IMR-90 (cell line): ENCODE results near the gene FAS. TPM values are rescaled to one million over a fixed set of nuclear protein-coding genes. Genes with fewer than 3 reads are reported as not detected.

Experiments
- ATAC-seq: fragments of 200-7000 bp; cut with Tn5 transposase; 2 replicates; pipeline ENCODE4 v1.9.1; 2020; ENCODE audit warnings: low read depth, mild to moderate bottlenecking, moderate library complexity
- BruUV-seq: library from RNA; stranded (reverse); fragments of 400-500 nt; replicated peaks from 2 replicates; lab custom pipeline; 2021; lab: Mats Ljungman, UMichigan
- CTCF ChIA-PET: fragments of 300-600 bp; formaldehyde crosslinking; extraction: SDS; loops from one replicate; lab custom pipeline; 2021; ENCODE audit warnings: antibody characterized with exemption; lab: Yijun Ruan, JAX
- POLR2A ChIA-PET: fragments of 300-600 bp; sonication (Branson Sonifier 250); formaldehyde crosslinking; loops from one replicate; lab custom pipeline; 2022; ENCODE audit warnings: antibody characterized with exemption; ENCODE audit not compliant: unreplicated experiment; lab: Charles Lee
- DNase-seq: peaks from one replicate; pipeline ENCODE4 v3.0.0; 2013
- H2AFZ ChIP-seq: replicated peaks from 2 replicates; pipeline ENCODE3; 2013; ENCODE audit warnings: low read length, mild to moderate bottlenecking; ENCODE audit not compliant: poor library complexity
- H2AK5ac ChIP-seq: 2 replicates; pipeline ENCODE4 v1.6.1; 2013; ENCODE audit warnings: low read depth, low read length, inconsistent platforms
- H2AK9ac ChIP-seq: replicated peaks from 2 replicates; pipeline ENCODE3; 2013; ENCODE audit warnings: mild to moderate bottlenecking, low read depth, low read length, moderate library complexity; ENCODE audit not compliant: poor library complexity
- H2BK120ac ChIP-seq: 2 replicates; pipeline ENCODE4 v1.6.1; 2013; ENCODE audit warnings: low read depth, low read length, inconsistent platforms
- H2BK15ac ChIP-seq: 3 replicates; pipeline ENCODE4 v1.6.1; 2013; ENCODE audit warnings: low read depth, low read length, inconsistent platforms
- H2BK20ac ChIP-seq: 2 replicates; pipeline ENCODE4 v1.6.1; 2013; ENCODE audit warnings: low read depth, mild to moderate bottlenecking, inconsistent platforms, low read length, moderate library complexity
- H2BK5ac ChIP-seq: 2 replicates; pipeline ENCODE4 v1.6.1; 2013; ENCODE audit warnings: mild to moderate bottlenecking, low read depth, low read length, inconsistent platforms; ENCODE audit not compliant: poor library complexity, severe bottlenecking
- H3K14ac ChIP-seq: replicated peaks from 2 replicates; pipeline ENCODE4 v1.6.1; 2013; ENCODE audit warnings: low read depth, low read length, inconsistent platforms
- H3K18ac ChIP-seq: 2 replicates; pipeline ENCODE4 v1.6.1; 2013; ENCODE audit warnings: low read depth, low read length, control low read depth
- H3K23ac ChIP-seq: 2 replicates; pipeline ENCODE4 v1.6.1; 2013; ENCODE audit warnings: low read depth, low read length, inconsistent platforms
- H3K27ac ChIP-seq: 2 replicates; pipeline ENCODE4 v1.5.1; 2013; ENCODE audit warnings: mild to moderate bottlenecking, control low read depth, low read length; ENCODE audit not compliant: insufficient read depth
- H3K27me3 ChIP-seq: 2 replicates; pipeline ENCODE4 v1.6.1; 2013; ENCODE audit warnings: low read length; ENCODE audit not compliant: control insufficient read depth, insufficient read depth
- H3K36me3 ChIP-seq: 2 replicates; pipeline ENCODE4 v1.6.1; 2013; ENCODE audit warnings: low read length, mixed read lengths; ENCODE audit not compliant: control insufficient read depth, insufficient read depth
- H3K4ac ChIP-seq: 2 replicates; pipeline ENCODE4 v1.6.1; 2013; ENCODE audit warnings: low read depth, low read length, inconsistent platforms
- H3K4me1 ChIP-seq: 2 replicates; pipeline ENCODE4 v1.6.1; 2013; ENCODE audit warnings: low read length, mixed read lengths; ENCODE audit not compliant: control insufficient read depth, insufficient read depth
- H3K4me2 ChIP-seq: 2 replicates; pipeline ENCODE4 v1.6.1; 2013; ENCODE audit warnings: low read depth, mild to moderate bottlenecking, control low read depth, low read length, moderate library complexity
- H3K4me3 ChIP-seq: 2 replicates; pipeline ENCODE4 v1.5.1; 2013; ENCODE audit warnings: low read depth, mild to moderate bottlenecking, control low read depth, low read length, moderate library complexity; ENCODE audit not compliant: insufficient read depth
- H3K56ac ChIP-seq: 2 replicates; pipeline ENCODE4 v1.6.1; 2013; ENCODE audit warnings: low read length, inconsistent platforms; ENCODE audit not compliant: insufficient read depth; ENCODE audit errors: extremely low read depth
- H3K79me1 ChIP-seq, 2 experiments: 2 replicates each; pipeline ENCODE4 v1.6.1; 2013; ENCODE audit warnings: low read length in 2 of 2, inconsistent platforms in 1 of 2, low read depth in 1 of 2
- H3K9ac ChIP-seq: 2 replicates; pipeline ENCODE4 v1.6.1; 2013; ENCODE audit warnings: low read depth, low read length, control low read depth
- H3K9me1 ChIP-seq: 2 replicates; pipeline ENCODE4 v1.6.1; 2013; ENCODE audit warnings: low read length, inconsistent platforms; ENCODE audit not compliant: insufficient read depth
- H3K9me3 ChIP-seq: 2 replicates; pipeline ENCODE4 v1.6.1; 2013; ENCODE audit warnings: low read length; ENCODE audit not compliant: control insufficient read depth, insufficient read depth
- H4K20me1 ChIP-seq: 2 replicates; pipeline ENCODE4 v1.6.1; 2013; ENCODE audit warnings: low read length, inconsistent platforms; ENCODE audit not compliant: insufficient read depth
- H4K5ac ChIP-seq: 2 replicates; pipeline ENCODE4 v1.6.1; 2013; ENCODE audit warnings: mild to moderate bottlenecking, low read depth, low read length, control low read depth
- H4K8ac ChIP-seq, 2 experiments: 2 replicates each; pipeline ENCODE4 v1.6.1; 2013; ENCODE audit warnings: low read depth in 2 of 2, low read length in 2 of 2, control low read depth in 1 of 2, inconsistent platforms in 1 of 2
- H4K91ac ChIP-seq: 2 replicates; pipeline ENCODE4 v1.6.1; 2013; ENCODE audit warnings: low read depth, low read length, inconsistent platforms; ENCODE audit not compliant: insufficient read depth
- CTCF ChIP-seq: conservative IDR thresholded peaks from 2 replicates; pipeline ENCODE4 v1.5.1; 2012; ENCODE audit warnings: mild to moderate bottlenecking, low read depth, low read length, improper control_type of control experiment
- NFE2L2 ChIP-seq: fragments of 150-350 bp; IDR thresholded peaks from 2 replicates; pipeline ENCODE4 v1.6.1; 2016; ENCODE audit warnings: low read depth, mild to moderate bottlenecking, low read length
- RCOR1 ChIP-seq: IDR thresholded peaks from 2 replicates; pipeline ENCODE4 v1.6.1; 2012; ENCODE audit warnings: mild to moderate bottlenecking, low read length, improper control_type of control experiment; ENCODE audit not compliant: insufficient replicate concordance
- WGBS, 2 experiments: methylation state at CpG; one replicate each; pipeline versions ENCODE4 v1.1.5 to v1.1.7; 2013; ENCODE audit warnings: missing lambda C conversion rate in 2 of 2; ENCODE audit not compliant: insufficient read length in 1 of 2; ENCODE audit errors: extremely low coverage in 2 of 2; 5-methylcytosine and 5-hydroxymethylcytosine counted together
- dilution Hi-C: fragments of 300-500 bp; cut with HindIII; formaldehyde crosslinking; loops from one replicate; pipeline ENCODE4 v1.14.3; 2018; ENCODE audit warnings: low sequenced_read_pairs; ENCODE audit not compliant: unreplicated experiment
- in situ Hi-C: fragments of 300-500 bp; cut with MboI; formaldehyde crosslinking; loops from 3 replicates; pipeline ENCODE4 v1.14.3; 2019; ENCODE audit warnings: low sequenced_read_pairs, inconsistent platforms, mixed read lengths
- intact Hi-C: fragments of 100-400 bp; cut with micrococcal nuclease; formaldehyde crosslinking; loops from 2 replicates; pipeline ENCODE4 v1.10.0; 2022
- polyA plus RNA-seq, 3 experiments: library from polyadenylated mRNA; depleted of rRNA; stranded (reverse); fragments of >200 nt; gene quantifications; 2 replicates each; pipeline ENCODE4 v1.2.3, GENCODE V29; 2012; ENCODE audit warnings: low replicate concordance in 1 of 3
- total RNA-seq: library from RNA; depleted of rRNA; stranded (reverse); fragments of >200 nt; gene quantifications from 2 replicates; pipeline ENCODE4 v1.2.3, GENCODE V29; 2012

The FAS gene
- total and polyA plus RNA-seq, 2 of the 4 experiments (the other 2 are of a cell fraction) = 34.3 to 53.8 TPM

- peak; percentile 38 for ATAC-seq
- no peak overlapping the region for H4K5ac ChIP-seq
- no peak overlapping the region for H3K4me3 ChIP-seq
- no peak overlapping the region; the same call in 1 of the 2 replicates for H3K23ac ChIP-seq
- no peak overlapping the region for H3K18ac ChIP-seq
- no peak overlapping the region for H2AK5ac ChIP-seq
- ChIA-PET POLR2A (no interaction called here), CTCF (no interaction called here)
- H2AFZ ChIP-seq = no peak overlapping the region
- DNase-seq = peak; percentile 28
- no peak overlapping the region for H4K91ac ChIP-seq
- H3K9me3 ChIP-seq = no peaks in the 10 kb centered on the region
- no peaks in the 10 kb centered on the region for H3K27me3 ChIP-seq
- dilution Hi-C loops = no loop called here
- H3K36me3 ChIP-seq = no peaks in the 10 kb centered on the region
- WGBS, 2 experiments = no CpG with 5 or more reads among the region's 5 CpGs
- no peak overlapping the region for H4K8ac ChIP-seq
- 0 out of 2 replicates have a peak overlapping the region, but pooled peaks have one; percentile 20 for H3K14ac ChIP-seq
- H2BK20ac ChIP-seq = no peak overlapping the region
- no peak overlapping the region for H2BK15ac ChIP-seq
- no peak overlapping the region for H2BK120ac ChIP-seq
- H3K9me1 ChIP-seq = peaks cover 6% of the 10 kb centered on the region; the same call in 1 of the 2 replicates
- no peak overlapping the region for H3K27ac ChIP-seq
- no peak overlapping the region for H3K4ac ChIP-seq
- no peak overlapping the region for H3K56ac ChIP-seq
- H2BK5ac ChIP-seq = no peak overlapping the region
- no peak overlapping the region for H2AK9ac ChIP-seq
- no peak overlapping the region for H3K9ac ChIP-seq
- no peaks in the 10 kb centered on the region for H4K20me1 ChIP-seq
- peaks cover 7% of the 10 kb centered on the region for H3K4me1 ChIP-seq
- peaks cover 10 to 45% of the 10 kb centered on the region in 2 experiments; a peak in 2 of 4 replicates for H3K79me1 ChIP-seq
- TF ChIP-seq CTCF (no peak), NFE2L2 (no peak), RCOR1 (no peak)
- peak overlapping the region; percentile 32 for H3K4me2 ChIP-seq
- BruUV-seq = no TSS peak
- in situ Hi-C loops = no loop called here
- intact Hi-C loops = no loop called here
These were observed 19.2 kb upstream of the FAS start for GRCh38 chr10:88971221-88972061.
